ENCODE data around the gene UBTF.

DNA sequence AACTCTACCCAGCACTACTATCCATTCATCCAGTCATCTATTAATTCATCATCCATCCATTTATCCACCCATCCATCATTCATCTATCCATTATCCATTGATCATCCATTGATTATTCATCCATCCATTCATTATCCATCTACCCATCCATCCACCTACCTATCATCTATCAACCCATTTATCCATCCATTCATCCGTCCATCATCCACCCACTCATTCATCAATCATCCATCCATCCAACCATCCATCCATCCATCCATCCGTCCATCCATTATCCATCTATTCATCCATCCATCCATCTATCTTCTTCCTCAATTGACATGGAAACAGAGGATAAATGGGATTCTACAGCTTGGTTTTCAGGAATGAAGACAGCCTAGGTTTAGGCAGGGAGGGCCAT, 36.4 kb upstream of the UBTF start:
- TF ChIP-seq JUND (IDR thresholded peaks at IDR 0.05; ENCODE audit: low read length) (no peak), TAF1 (IDR thresholded peaks at IDR 0.05; ENCODE audit: low read depth, low read length) (no peak)
